Measurements from ENCODE around the gene NTM.

DNA sequence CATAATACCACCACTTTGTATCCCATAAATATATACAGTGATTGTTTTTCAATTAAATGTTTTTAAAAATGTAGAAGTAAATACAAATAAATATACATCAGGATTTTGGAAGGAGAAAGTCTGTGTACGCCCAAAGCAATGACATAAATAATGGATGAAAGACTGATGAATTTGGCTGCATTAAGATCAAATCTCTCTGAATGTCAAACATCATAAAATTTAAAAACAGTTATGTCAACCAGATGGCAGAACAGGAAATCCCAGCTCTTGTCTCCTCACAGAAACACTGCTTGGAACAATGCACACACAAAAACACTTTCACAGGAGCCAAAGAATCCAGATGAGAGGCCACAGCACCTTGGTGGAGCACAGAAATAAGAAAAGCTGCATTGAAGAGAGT is 332.9 kb downstream of the NTM start:
- TF ChIP-seq, protein P1, sequence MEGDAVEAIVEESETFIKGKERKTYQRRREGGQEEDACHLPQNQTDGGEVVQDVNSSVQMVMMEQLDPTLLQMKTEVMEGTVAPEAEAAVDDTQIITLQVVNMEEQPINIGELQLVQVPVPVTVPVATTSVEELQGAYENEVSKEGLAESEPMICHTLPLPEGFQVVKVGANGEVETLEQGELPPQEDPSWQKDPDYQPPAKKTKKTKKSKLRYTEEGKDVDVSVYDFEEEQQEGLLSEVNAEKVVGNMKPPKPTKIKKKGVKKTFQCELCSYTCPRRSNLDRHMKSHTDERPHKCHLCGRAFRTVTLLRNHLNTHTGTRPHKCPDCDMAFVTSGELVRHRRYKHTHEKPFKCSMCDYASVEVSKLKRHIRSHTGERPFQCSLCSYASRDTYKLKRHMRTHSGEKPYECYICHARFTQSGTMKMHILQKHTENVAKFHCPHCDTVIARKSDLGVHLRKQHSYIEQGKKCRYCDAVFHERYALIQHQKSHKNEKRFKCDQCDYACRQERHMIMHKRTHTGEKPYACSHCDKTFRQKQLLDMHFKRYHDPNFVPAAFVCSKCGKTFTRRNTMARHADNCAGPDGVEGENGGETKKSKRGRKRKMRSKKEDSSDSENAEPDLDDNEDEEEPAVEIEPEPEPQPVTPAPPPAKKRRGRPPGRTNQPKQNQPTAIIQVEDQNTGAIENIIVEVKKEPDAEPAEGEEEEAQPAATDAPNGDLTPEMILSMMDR (IDR thresholded peaks at IDR 0.05; ENCODE audit: low read depth, low read length) = no peak
- no peak for TF ChIP-seq EZH2phosphoT487 (IDR thresholded peaks at IDR 0.05; ENCODE audit: low read depth)

Data from OCI-LY3 (cell line).